HepG2 (cell line): ENCODE data around the gene ABCC10. TPM values are rescaled to one million over a fixed set of nuclear protein-coding genes. Genes with fewer than 3 reads are reported as not detected.

Experiments used
- ARNT ChIP-seq: fragments of 450-650 bp; IDR thresholded peaks from 2 replicates; pipeline ENCODE4 v1.6.1; 2017
- CC2D1A ChIP-seq: sonication (generic); formaldehyde crosslinking; IDR thresholded peaks from 2 replicates; pipeline ENCODE4 v1.8.1; 2023; ENCODE audit warnings: mild to moderate bottlenecking, missing genetic modification reagents
- ESRRA ChIP-seq: sonication (generic); formaldehyde crosslinking; IDR thresholded peaks from 2 replicates; pipeline ENCODE4 v1.5.1; 2020; ENCODE audit warnings: mild to moderate bottlenecking, low read depth, missing genetic modification reagents
- FOXC1 ChIP-seq: sonication (generic); formaldehyde crosslinking; IDR thresholded peaks from 2 replicates; pipeline ENCODE4 v1.8.0; 2022; ENCODE audit warnings: mild to moderate bottlenecking, missing genetic modification reagents, borderline replicate concordance
- JARID2 ChIP-seq: sonication (generic); formaldehyde crosslinking; IDR thresholded peaks from 2 replicates; pipeline ENCODE4 v1.8.1; 2023; ENCODE audit warnings: missing genetic modification reagents, inconsistent platforms; ENCODE audit not compliant: insufficient replicate concordance
- KDM1A ChIP-seq: IDR thresholded peaks from 2 replicates; pipeline ENCODE4 v1.6.1; 2016; ENCODE audit warnings: missing compliant biosample characterization
- MZF1 ChIP-seq: sonication (generic); formaldehyde crosslinking; IDR thresholded peaks from 2 replicates; pipeline ENCODE4 v1.8.1; 2023; ENCODE audit warnings: mild to moderate bottlenecking, missing genetic modification reagents, borderline replicate concordance
- NFYC ChIP-seq: IDR thresholded peaks from 2 replicates; pipeline ENCODE4 v1.6.1; 2016; ENCODE audit warnings: missing genetic modification reagents, missing compliant biosample characterization
- RCOR2 ChIP-seq: IDR thresholded peaks from 2 replicates; pipeline ENCODE4 v1.6.1; 2016; ENCODE audit warnings: missing biosample characterization, missing genetic modification reagents
- SSRP1 ChIP-seq: IDR thresholded peaks from 2 replicates; pipeline ENCODE4 v1.6.1; 2016; ENCODE audit warnings: control low read depth
- ZFP37 ChIP-seq: sonication (generic); formaldehyde crosslinking; IDR thresholded peaks from 2 replicates; pipeline ENCODE4 v1.4.0; 2020; ENCODE audit warnings: missing genetic modification reagents, borderline replicate concordance
- ZMYM2 ChIP-seq: sonication (generic); formaldehyde crosslinking; IDR thresholded peaks from 2 replicates; pipeline ENCODE4 v1.8.0; 2022; ENCODE audit warnings: mild to moderate bottlenecking, missing genetic modification reagents
- ZNF382 ChIP-seq: sonication (generic); formaldehyde crosslinking; IDR thresholded peaks from 2 replicates; pipeline ENCODE4 v1.5.0; 2020; ENCODE audit warnings: missing genetic modification reagents, mild to moderate bottlenecking, borderline replicate concordance
- ZNF709 ChIP-seq: sonication (generic); formaldehyde crosslinking; IDR thresholded peaks from 2 replicates; pipeline ENCODE4 v1.5.0; 2020; ENCODE audit warnings: mild to moderate bottlenecking, missing genetic modification reagents
- ZNF790 ChIP-seq: sonication (generic); formaldehyde crosslinking; IDR thresholded peaks from 2 replicates; pipeline ENCODE4 v1.8.0; 2022; ENCODE audit warnings: missing genetic modification reagents, mild to moderate bottlenecking, borderline replicate concordance
- polyA plus RNA-seq, 8 experiments: library from polyadenylated mRNA; depleted of rRNA in 3 of 8; stranded (reverse) in 7 of 8; unstranded in 1 of 8; fragments of >200 nt; fragmentation: Illumina TruSeq in 4 of 8; extraction: Trizol in 4 of 8; gene quantifications; 2 replicates each; pipeline versions ENCODE4 v1.2.1 to v1.2.3, GENCODE V29; 2011 to 2016; ENCODE audit warnings: low read depth in 4 of 8, missing spikeins in 1 of 8, mixed read lengths in 1 of 8; ENCODE audit not compliant: insufficient read depth in 1 of 8
- total RNA-seq, 5 experiments: library from RNA; depleted of rRNA; stranded (reverse); fragments of >200 nt; fragmentation: Illumina TruSeq; extraction: Trizol; gene quantifications; 2 replicates each; pipeline ENCODE4 v1.2.3, GENCODE V29; 2016; ENCODE audit warnings: low read depth in 1 of 5
- TF ChIP-seq, protein P1 (sequence below): sonication (generic); formaldehyde crosslinking; IDR thresholded peaks from 2 replicates; pipeline ENCODE4 v1.4.0; 2020; ENCODE audit warnings: missing genetic modification reagents
- TF ChIP-seq, protein P2 (sequence below): sonication (generic); formaldehyde crosslinking; IDR thresholded peaks from 2 replicates; pipeline ENCODE4 v1.4.0; 2020; ENCODE audit warnings: low read depth, mild to moderate bottlenecking, missing genetic modification reagents
- TF ChIP-seq, protein P3 (sequence below): sonication (generic); formaldehyde crosslinking; IDR thresholded peaks from 2 replicates; pipeline ENCODE4 v1.4.0; 2020; ENCODE audit warnings: missing genetic modification reagents
- TF ChIP-seq, protein P4 (sequence below): sonication (generic); formaldehyde crosslinking; IDR thresholded peaks from 2 replicates; pipeline ENCODE4 v1.9.0; 2021; ENCODE audit warnings: mild to moderate bottlenecking, missing genetic modification reagents

Gene ABCC10
- total and polyA plus RNA-seq, 2 of the 13 experiments (the other 11 are each of a cell fraction or from before 2014, with no cell fraction given) = 16.0 to 24.3 TPM

DNA sequence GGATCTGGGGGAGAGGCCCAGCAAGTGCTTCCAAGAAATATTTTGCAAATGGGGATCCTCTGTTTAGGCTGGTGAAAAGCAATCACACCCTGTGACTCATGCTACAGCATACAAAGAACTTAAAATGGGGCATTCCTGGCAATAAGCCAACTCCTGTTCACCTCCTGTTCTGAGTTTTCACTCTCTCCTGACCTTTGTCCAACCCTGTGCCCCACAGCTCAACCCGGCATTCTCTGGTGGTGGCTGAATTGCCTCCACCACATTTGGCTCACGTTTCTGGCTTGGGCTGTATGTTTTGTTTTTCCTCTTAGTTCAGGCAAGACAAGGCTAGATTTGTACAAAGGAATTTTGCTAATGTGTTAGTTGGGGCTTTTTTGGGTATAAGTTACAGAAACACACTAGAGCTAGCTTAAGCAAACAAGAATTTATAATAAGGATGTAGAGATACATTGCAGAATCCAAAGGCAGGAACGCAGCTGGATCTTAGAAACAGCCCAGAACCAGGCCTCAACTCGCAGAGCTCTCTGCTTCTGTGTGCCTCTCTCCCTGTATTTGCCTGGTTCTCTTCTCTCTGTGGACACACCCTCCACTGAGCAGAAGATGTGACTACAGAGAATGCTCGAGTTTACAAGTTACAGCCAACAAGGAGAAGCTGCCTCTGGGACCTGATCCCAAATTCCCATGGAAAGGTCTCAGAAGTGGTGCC, 9.4 kb downstream of the ABCC10 start (continued):
- TF ChIP-seq, protein P1, sequence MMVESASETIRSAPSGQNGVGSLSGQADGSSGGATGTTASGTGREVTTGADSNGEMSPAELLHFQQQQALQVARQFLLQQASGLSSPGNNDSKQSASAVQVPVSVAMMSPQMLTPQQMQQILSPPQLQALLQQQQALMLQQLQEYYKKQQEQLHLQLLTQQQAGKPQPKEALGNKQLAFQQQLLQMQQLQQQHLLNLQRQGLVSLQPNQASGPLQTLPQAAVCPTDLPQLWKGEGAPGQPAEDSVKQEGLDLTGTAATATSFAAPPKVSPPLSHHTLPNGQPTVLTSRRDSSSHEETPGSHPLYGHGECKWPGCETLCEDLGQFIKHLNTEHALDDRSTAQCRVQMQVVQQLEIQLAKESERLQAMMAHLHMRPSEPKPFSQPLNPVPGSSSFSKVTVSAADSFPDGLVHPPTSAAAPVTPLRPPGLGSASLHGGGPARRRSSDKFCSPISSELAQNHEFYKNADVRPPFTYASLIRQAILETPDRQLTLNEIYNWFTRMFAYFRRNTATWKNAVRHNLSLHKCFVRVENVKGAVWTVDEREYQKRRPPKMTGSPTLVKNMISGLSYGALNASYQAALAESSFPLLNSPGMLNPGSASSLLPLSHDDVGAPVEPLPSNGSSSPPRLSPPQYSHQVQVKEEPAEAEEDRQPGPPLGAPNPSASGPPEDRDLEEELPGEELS = peak; percentile 84
- TF ChIP-seq MZF1 (CRISPR knock-in tag) (0 out of 2 replicates have a peak, but pooled peaks have one; percentile 29), JARID2 (CRISPR knock-in tag) (no peak), KDM1A (CRISPR knock-in tag) (no peak), NFYC (no peak; the same call in 1 of the 2 replicates), ESRRA (peak; percentile 68; the same call in 1 of the 2 replicates), CC2D1A (no peak), ZNF382 (CRISPR knock-in tag) (no peak), ARNT (no peak), RCOR2 (CRISPR knock-in tag) (peak; percentile 73; the same call in 1 of the 2 replicates), ZMYM2 (peak; percentile 50; the same call in 1 of the 2 replicates), SSRP1 (CRISPR knock-in tag) (peak; percentile 52; the same call in 1 of the 2 replicates), ZNF709 (peak; percentile 64; the same call in 1 of the 2 replicates), ZFP37 (CRISPR knock-in tag) (no peak), FOXC1 (no peak), ZNF790 (CRISPR knock-in tag) (no peak)
- TF ChIP-seq, protein P2, sequence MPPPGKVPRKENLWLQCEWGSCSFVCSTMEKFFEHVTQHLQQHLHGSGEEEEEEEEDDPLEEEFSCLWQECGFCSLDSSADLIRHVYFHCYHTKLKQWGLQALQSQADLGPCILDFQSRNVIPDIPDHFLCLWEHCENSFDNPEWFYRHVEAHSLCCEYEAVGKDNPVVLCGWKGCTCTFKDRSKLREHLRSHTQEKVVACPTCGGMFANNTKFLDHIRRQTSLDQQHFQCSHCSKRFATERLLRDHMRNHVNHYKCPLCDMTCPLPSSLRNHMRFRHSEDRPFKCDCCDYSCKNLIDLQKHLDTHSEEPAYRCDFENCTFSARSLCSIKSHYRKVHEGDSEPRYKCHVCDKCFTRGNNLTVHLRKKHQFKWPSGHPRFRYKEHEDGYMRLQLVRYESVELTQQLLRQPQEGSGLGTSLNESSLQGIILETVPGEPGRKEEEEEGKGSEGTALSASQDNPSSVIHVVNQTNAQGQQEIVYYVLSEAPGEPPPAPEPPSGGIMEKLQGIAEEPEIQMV (CRISPR knock-in tag) = no peak
- TF ChIP-seq, protein P3, sequence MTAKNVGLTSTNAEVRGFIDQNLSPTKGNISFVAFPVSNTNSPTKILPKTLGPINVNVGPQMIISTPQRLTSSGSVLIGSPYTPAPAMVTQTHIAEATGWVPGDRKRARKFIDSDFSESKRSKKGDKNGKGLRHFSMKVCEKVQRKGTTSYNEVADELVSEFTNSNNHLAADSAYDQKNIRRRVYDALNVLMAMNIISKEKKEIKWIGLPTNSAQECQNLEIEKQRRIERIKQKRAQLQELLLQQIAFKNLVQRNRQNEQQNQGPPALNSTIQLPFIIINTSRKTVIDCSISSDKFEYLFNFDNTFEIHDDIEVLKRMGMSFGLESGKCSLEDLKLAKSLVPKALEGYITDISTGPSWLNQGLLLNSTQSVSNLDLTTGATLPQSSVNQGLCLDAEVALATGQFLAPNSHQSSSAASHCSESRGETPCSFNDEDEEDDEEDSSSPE (CRISPR knock-in tag) = peak; percentile 53; the same call in 1 of the 2 replicates
- TF ChIP-seq, protein P4, sequence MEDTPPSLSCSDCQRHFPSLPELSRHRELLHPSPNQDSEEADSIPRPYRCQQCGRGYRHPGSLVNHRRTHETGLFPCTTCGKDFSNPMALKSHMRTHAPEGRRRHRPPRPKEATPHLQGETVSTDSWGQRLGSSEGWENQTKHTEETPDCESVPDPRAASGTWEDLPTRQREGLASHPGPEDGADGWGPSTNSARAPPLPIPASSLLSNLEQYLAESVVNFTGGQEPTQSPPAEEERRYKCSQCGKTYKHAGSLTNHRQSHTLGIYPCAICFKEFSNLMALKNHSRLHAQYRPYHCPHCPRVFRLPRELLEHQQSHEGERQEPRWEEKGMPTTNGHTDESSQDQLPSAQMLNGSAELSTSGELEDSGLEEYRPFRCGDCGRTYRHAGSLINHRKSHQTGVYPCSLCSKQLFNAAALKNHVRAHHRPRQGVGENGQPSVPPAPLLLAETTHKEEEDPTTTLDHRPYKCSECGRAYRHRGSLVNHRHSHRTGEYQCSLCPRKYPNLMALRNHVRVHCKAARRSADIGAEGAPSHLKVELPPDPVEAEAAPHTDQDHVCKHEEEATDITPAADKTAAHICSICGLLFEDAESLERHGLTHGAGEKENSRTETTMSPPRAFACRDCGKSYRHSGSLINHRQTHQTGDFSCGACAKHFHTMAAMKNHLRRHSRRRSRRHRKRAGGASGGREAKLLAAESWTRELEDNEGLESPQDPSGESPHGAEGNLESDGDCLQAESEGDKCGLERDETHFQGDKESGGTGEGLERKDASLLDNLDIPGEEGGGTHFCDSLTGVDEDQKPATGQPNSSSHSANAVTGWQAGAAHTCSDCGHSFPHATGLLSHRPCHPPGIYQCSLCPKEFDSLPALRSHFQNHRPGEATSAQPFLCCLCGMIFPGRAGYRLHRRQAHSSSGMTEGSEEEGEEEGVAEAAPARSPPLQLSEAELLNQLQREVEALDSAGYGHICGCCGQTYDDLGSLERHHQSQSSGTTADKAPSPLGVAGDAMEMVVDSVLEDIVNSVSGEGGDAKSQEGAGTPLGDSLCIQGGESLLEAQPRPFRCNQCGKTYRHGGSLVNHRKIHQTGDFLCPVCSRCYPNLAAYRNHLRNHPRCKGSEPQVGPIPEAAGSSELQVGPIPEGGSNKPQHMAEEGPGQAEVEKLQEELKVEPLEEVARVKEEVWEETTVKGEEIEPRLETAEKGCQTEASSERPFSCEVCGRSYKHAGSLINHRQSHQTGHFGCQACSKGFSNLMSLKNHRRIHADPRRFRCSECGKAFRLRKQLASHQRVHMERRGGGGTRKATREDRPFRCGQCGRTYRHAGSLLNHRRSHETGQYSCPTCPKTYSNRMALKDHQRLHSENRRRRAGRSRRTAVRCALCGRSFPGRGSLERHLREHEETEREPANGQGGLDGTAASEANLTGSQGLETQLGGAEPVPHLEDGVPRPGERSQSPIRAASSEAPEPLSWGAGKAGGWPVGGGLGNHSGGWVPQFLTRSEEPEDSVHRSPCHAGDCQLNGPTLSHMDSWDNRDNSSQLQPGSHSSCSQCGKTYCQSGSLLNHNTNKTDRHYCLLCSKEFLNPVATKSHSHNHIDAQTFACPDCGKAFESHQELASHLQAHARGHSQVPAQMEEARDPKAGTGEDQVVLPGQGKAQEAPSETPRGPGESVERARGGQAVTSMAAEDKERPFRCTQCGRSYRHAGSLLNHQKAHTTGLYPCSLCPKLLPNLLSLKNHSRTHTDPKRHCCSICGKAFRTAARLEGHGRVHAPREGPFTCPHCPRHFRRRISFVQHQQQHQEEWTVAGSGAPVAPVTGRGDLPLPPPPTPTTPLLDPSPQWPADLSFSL = no peak
